Skeletal muscle satellite cell (primary cell): Measurements from ENCODE around the gene RASA2.
A peak's percentile ranks its signal among the peaks of the same experiment; 100 is the strongest.
"Not testable (repeated sequence)": the region's sequence is repeated elsewhere in the genome, so short reads cannot be mapped to it uniquely, and the experiment has no call there.

ENCODE experiments used
- H3K27me3 ChIP-seq: 2 replicates; pipeline ENCODE4 v1.7.0; 2013; ENCODE audit warnings: low read length; ENCODE audit not compliant: control insufficient read depth, insufficient read depth
- H3K36me3 ChIP-seq: 2 replicates; pipeline ENCODE4 v1.7.0; 2013; ENCODE audit warnings: mild to moderate bottlenecking, control low read depth, low read length; ENCODE audit not compliant: insufficient read depth
- H3K4me1 ChIP-seq: 2 replicates; pipeline ENCODE4 v1.7.0; 2013; ENCODE audit warnings: low read length; ENCODE audit not compliant: control insufficient read depth, insufficient read depth
- H3K4me2 ChIP-seq: 2 replicates; pipeline ENCODE4 v1.7.0; 2013; ENCODE audit warnings: mild to moderate bottlenecking, low read length
- H3K4me3 ChIP-seq: 2 replicates; pipeline ENCODE4 v1.7.0; 2013; ENCODE audit warnings: low read length
- H3K9ac ChIP-seq: 2 replicates; pipeline ENCODE4 v1.7.0; 2013; ENCODE audit warnings: mild to moderate bottlenecking, low read depth, low read length, moderate library complexity
- H3K9me3 ChIP-seq: replicated peaks from 2 replicates; pipeline ENCODE4 v1.7.0; 2013; ENCODE audit warnings: mild to moderate bottlenecking, control low read depth, low read length

The RASA2 gene

DNA sequence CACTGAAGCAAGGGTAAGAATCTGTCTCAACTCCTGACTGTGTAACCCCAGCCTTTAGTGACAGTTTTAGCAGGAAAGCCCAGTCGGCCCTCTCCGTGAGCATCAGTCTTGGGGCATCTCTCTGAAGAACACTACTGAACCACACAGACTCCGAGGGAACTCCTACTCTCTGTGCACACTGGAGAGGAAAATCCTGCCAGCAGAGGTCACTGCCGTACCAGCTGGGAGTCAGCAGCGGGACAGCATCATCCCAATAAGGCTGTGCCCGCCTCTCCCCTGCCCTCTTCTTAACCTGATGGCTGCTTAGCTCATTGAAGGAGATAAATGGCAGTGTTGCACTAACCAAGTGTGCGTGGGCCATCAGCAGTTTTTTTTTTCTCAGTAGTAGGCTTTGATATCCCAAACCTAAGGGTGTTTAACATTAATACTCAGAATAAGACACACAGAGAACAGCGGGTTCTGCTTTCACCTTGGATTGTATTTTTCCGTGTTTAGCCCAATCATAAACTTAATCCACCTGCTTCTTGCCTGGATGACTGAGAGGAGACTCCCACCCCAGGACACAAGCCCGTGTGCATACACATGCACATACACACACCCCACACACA, 26.6 kb upstream of the RASA2 start:
- Histone ChIP-seq H3K9ac (no peak overlapping the region), H3K4me2 (no peak overlapping the region), H3K4me1 (peaks cover 12% of the 10 kb centered on the region), H3K9me3 (no peaks in the 10 kb centered on the region), H3K36me3 (no peaks in the 10 kb centered on the region), H3K4me3 (no peak overlapping the region), H3K27me3 (no peaks in the 10 kb centered on the region)

DNA sequence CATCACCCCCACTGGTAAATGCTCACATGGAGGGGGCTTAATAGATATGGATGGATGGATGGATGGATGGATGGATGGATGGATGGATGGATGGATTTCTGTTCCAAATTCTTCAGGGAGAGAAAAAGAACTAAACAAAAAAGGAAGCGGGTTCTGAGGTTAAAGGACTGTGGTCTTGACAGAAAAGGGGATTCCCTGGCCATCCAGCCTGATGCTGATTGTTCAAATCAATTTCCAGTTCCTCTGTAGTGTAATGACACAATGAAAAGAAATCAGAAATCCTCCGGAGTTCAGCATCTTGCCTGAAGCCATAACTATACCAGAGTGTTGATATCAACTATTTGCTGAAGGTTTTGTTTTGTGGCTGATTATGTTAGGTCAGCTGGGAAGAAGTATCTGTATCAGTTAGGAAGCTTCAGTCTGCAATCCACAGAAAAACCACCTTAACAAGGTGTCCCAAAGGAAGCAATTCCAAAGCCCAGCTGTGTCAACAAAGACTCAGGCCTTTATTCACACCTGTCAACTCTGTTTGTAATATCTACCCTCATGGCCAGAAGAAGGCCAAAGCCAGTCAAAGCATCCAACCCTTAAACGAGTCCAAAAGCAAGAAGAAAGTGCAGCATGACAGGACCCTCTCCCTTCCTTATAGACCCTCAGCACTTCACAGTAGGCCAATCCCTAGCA, 24.5 kb upstream of the RASA2 start:
- H3K27me3 ChIP-seq, result no peaks in the 10 kb centered on the region
- no peaks in the 10 kb centered on the region for H3K36me3 ChIP-seq
- H3K4me3 ChIP-seq, result no peak overlapping the region
- no peak overlapping the region for H3K9ac ChIP-seq
- H3K4me2 ChIP-seq, result no peak overlapping the region
- peaks cover 15% of the 10 kb centered on the region for H3K4me1 ChIP-seq
- no peaks in the 10 kb centered on the region for H3K9me3 ChIP-seq

DNA sequence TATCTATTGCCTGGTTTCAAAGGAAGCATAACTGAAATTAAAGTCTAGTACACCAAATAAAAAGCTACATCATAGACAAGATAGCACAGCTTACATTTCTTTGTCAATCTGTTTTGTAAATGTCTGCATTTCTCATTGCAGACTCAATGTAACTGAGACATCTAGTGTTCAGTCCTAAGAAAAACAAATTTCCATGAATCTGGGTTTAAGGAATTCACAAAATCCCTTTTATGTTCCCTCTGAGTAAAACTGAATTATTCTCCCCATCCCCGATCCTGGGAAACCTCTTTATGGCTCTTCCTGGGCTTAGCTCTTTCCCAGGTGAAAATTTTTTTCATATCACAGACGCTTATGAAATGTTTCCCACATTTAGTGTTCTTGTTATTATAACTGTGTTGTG, 21.6 kb upstream of the RASA2 start:
- Histone ChIP-seq H3K4me2 (peak overlapping the region; percentile 28), H3K4me1 (peaks cover 16% of the 10 kb centered on the region), H3K9ac (no peak overlapping the region), H3K36me3 (no peaks in the 10 kb centered on the region), H3K4me3 (no peak overlapping the region), H3K9me3 (no peaks in the 10 kb centered on the region), H3K27me3 (no peaks in the 10 kb centered on the region)

DNA sequence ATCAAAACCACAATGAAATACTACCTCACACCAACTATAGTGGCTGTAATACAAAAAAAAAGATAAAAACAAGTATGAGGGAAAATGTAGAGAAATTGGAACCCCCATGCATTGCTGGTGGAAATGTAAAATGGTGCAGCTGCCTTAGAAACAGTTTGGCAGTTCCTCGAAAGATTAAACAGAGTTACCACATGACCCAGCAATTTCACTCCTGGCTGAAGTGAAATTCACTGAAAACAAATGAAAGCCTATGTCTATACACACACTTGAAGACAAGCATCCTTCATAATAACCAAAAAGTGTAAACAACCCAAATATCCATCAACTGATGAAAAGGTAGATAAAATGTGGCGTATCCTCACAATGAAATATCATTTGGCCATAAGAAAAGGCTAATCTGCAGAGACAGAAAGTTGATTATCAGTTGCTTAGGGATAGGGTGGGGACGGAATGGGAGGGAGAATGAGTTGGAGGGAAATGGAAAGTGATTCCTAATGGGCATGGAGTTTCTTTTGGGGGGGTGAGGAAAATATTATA, 20.1 kb upstream of the RASA2 start:
- H3K9ac ChIP-seq, result no peak overlapping the region
- H3K4me3 ChIP-seq, result no peak overlapping the region
- peaks cover 23% of the 10 kb centered on the region for H3K4me1 ChIP-seq
- H3K4me2 ChIP-seq, result no peak overlapping the region
- H3K9me3 ChIP-seq, result no peaks in the 10 kb centered on the region
- H3K27me3 ChIP-seq, result no peaks in the 10 kb centered on the region
- H3K36me3 ChIP-seq, result no peaks in the 10 kb centered on the region

DNA sequence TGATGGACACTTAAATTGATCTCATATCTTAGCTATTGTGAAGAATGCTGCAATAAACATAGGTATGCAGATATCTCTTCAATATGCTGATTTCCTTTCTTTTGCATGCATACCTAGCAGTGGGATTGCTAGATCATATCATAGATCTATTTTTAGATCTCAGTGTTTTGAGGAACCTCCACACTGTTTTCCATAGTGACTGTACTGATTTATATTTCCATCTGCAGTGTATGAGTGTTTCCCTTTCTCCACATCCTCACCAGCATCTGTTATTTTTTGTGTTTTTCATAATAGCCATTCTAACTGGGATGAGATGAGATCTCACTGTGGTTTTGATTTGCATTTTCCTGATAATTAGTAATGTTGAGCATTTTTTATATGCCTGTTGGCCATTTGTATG, 17.1 kb upstream of the RASA2 start:
- Histone ChIP-seq H3K27me3 (no peaks in the 10 kb centered on the region), H3K9me3 (no peaks in the 10 kb centered on the region), H3K9ac (no peak overlapping the region), H3K4me2 (no peak overlapping the region), H3K4me3 (no peak overlapping the region), H3K36me3 (no peaks in the 10 kb centered on the region), H3K4me1 (peaks cover 23% of the 10 kb centered on the region)

DNA sequence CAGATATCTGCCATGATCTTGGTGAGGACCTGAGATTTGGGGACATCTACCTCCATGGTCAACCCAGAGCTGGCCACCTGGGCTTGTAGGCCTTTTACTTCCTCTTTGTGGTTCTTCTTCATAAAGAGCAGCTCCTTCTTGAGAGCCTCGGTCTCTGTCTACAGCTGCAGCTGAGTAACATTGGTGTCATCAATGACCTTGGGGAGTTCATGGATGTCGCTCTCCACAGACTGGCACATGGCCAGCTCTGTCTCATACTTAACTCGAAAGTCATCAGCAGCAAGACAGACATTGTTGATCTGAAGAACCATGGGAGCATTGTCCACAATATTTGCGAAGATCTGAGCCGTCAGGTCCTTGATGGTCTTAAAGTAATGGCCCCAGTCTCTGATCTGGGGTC, 15.7 kb upstream of the RASA2 start:
- no peak overlapping the region for H3K4me3 ChIP-seq

DNA sequence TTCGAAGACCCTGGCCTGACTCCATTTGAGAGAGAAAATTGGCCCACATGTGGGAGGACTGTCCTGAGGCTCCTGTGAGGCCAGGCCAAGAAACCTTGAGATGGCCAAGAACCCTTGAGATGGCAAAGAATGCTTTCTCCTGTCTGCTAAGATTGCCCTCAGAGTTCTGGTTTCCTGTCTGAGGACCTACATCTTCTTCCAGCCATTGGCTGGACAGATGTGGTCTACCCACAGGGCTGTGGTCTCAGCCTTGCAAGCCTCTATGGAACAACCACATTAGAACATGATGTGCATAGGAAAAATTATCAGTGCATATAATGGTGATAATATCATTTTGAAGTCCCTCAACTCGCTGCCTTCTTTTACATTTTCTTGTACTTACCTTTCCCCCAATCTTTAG, 10.8 kb upstream of the RASA2 start:
- Histone ChIP-seq H3K4me1 (peaks cover 14% of the 10 kb centered on the region), H3K4me3 (no peak overlapping the region), H3K9ac (no peak overlapping the region), H3K9me3 (no peaks in the 10 kb centered on the region), H3K27me3 (no peaks in the 10 kb centered on the region), H3K4me2 (no peak overlapping the region), H3K36me3 (no peaks in the 10 kb centered on the region)

More for the DNA sequence above, 15.7 kb upstream of the RASA2 start:
- peaks cover 15% of the 10 kb centered on the region for H3K4me1 ChIP-seq
- H3K36me3 ChIP-seq, result no peaks in the 10 kb centered on the region
- no peak overlapping the region for H3K9ac ChIP-seq
- H3K27me3 ChIP-seq, result no peaks in the 10 kb centered on the region
- H3K4me2 ChIP-seq, result no peak overlapping the region
- no peaks in the 10 kb centered on the region for H3K9me3 ChIP-seq

DNA sequence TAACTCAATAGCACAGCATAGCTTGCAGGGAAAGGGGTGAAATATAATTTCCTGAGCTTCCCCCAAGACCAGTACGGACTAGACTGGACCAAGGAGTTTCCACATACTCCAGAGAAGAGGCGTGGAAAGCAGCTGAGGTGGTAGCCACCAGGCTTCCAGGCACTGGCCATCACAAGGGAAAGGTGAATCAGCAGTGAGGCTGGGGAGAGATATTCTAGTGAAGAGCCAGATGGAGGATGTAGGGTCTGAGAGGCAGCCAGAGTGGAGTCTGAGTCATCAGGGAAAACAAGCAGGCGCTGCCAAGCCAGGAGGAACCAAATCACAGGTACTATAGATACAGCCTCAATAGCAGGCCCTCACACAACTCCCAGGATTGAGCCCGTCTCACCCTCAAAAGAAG, 9.6 kb upstream of the RASA2 start:
- no peaks in the 10 kb centered on the region for H3K27me3 ChIP-seq
- H3K9ac ChIP-seq, result no peak overlapping the region
- no peaks in the 10 kb centered on the region for H3K9me3 ChIP-seq
- peaks cover 12% of the 10 kb centered on the region for H3K4me1 ChIP-seq
- no peak overlapping the region for H3K4me3 ChIP-seq
- no peak overlapping the region for H3K4me2 ChIP-seq
- no peaks in the 10 kb centered on the region for H3K36me3 ChIP-seq

- H3K9ac ChIP-seq, result no peak overlapping the region
- no peak overlapping the region for H3K4me3 ChIP-seq
- H3K9me3 ChIP-seq, result no peaks in the 10 kb centered on the region
- no peaks in the 10 kb centered on the region for H3K27me3 ChIP-seq
- H3K36me3 ChIP-seq, result no peaks in the 10 kb centered on the region
- H3K4me2 ChIP-seq, result no peak overlapping the region
- H3K4me1 ChIP-seq, result peaks cover 19% of the 10 kb centered on the region
Observed at GRCh38 chr3:141478139-141478538, 8.7 kb upstream of the RASA2 start.

DNA sequence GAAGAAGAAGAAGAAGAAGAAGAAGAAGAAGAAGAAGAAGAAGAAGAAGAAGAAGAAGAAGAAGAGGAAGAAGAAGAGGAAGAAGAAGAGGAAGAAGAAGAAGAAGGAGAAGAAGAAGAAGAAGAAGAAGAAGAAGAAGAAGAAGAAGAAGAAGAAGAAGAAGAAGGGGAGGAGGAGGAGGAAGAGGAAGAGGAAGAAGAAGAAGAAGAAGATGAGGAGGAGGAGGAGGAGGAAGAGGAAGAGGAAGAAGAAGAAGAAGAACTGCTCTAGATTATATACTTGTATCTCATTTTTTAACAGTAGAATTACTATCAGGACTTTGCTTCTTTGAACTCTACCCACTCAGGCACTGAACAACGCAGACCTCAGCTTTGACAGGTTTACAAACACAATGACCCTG, 8.0 kb upstream of the RASA2 start:
- not testable (repeated sequence) for H3K36me3 ChIP-seq, H3K4me2 ChIP-seq, H3K4me3 ChIP-seq, H3K9ac ChIP-seq, H3K9me3 ChIP-seq, H3K27me3 ChIP-seq
- peaks cover 23% of the 10 kb centered on the region for H3K4me1 ChIP-seq

DNA sequence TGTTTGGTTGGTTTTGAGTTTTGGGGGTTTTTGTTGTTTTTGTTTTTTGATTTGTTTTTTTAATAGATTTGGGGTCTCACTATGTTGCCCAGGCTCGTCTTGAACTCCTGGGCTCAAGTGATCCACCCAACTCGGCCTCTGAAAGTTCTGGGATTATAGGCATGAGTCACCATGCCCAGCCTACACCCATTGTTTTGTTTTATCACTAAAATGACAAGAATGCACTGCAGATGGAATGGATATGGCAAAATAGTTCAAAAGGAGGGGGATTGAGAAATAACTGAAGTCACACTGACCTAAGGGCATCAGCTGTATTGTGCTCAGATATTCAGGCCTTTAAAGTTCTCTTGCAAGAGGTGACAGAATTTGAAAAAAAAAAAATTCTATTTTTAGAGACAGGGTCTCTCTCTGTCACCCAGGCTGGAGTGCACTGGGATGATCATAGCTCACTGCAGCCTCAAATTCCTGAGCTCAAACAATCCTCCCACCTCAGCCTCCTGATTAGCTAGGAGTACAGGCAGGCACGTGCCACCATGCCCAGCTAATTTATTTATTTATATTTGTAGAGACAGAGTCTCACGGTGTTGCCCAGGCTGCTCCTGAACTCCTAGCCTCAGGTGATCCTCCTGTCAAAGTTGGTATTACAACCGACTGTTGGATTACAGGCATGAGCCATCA, 4.4 kb upstream of the RASA2 start:
- peaks cover 29% of the 10 kb centered on the region for H3K4me1 ChIP-seq
- H3K4me3 ChIP-seq, result no peak overlapping the region
- H3K9ac ChIP-seq, result no peak overlapping the region
- no peaks in the 10 kb centered on the region for H3K27me3 ChIP-seq
- no peak overlapping the region for H3K4me2 ChIP-seq
- H3K9me3 ChIP-seq, result no peaks in the 10 kb centered on the region
- H3K36me3 ChIP-seq, result no peaks in the 10 kb centered on the region
